Neural cell (in vitro differentiated cells): ENCODE data around the gene RBM38. TPM values are rescaled to one million over a fixed set of nuclear protein-coding genes. Genes with fewer than 3 reads are reported as not detected.

ENCODE experiments used
- H2AFZ ChIP-seq: fragments of 200-600, 300-800 bp; sonication (generic), shearing (Covaris generic); 2 replicates; pipeline ENCODE4 v1.6.0; 2014; ENCODE audit warnings: low read depth, mild to moderate bottlenecking, antibody characterized with exemption, low read length, moderate library complexity
- H3F3A ChIP-seq: fragments of 200-600 bp; shearing (Covaris generic); 2 replicates; pipeline ENCODE4 v1.6.1; 2016; ENCODE audit warnings: mild to moderate bottlenecking, moderate library complexity, mixed read lengths, antibody characterized with exemption, low read length; ENCODE audit not compliant: insufficient read depth, poor library complexity, severe bottlenecking
- H3K27ac ChIP-seq: fragments of 200-600, 300-800 bp; sonication (generic), shearing (Covaris generic); 2 replicates; pipeline ENCODE4 v1.5.1; 2014; ENCODE audit warnings: mild to moderate bottlenecking, low read length, moderate library complexity
- H3K27me3 ChIP-seq: fragments of 300-800, 200-600 bp; sonication (generic), shearing (Covaris generic); 2 replicates; pipeline ENCODE4 v1.6.0; 2014; ENCODE audit warnings: mild to moderate bottlenecking, low read depth, low read length, moderate library complexity; ENCODE audit not compliant: insufficient read depth
- H3K36me3 ChIP-seq: fragments of 300-800, 200-600 bp; sonication (generic), shearing (Covaris generic); 2 replicates; pipeline ENCODE4 v1.5.1; 2014; ENCODE audit warnings: mild to moderate bottlenecking, antibody characterized with exemption, low read length, moderate library complexity; ENCODE audit not compliant: insufficient read depth
- H3K4me2 ChIP-seq: fragments of 300-800, 200-600 bp; sonication (generic), shearing (Covaris generic); 2 replicates; pipeline ENCODE4 v1.6.0; 2014; ENCODE audit warnings: mild to moderate bottlenecking, low read length
- H3K4me3 ChIP-seq: fragments of 300-800, 200-600 bp; sonication (generic), shearing (Covaris generic); 2 replicates; pipeline ENCODE4 v1.5.1; 2014; ENCODE audit warnings: mild to moderate bottlenecking, low read length, moderate library complexity
- H3K79me2 ChIP-seq: fragments of 200-600 bp; shearing (Covaris generic); replicated peaks from 2 replicates; pipeline ENCODE4 v1.6.0; 2014; ENCODE audit warnings: mild to moderate bottlenecking, low read length, moderate library complexity; ENCODE audit not compliant: insufficient read depth
- H3K9ac ChIP-seq: fragments of 300-800, 200-600 bp; sonication (generic), shearing (Covaris generic); 2 replicates; pipeline ENCODE4 v1.6.1; 2016; ENCODE audit warnings: mild to moderate bottlenecking, low read length, mixed read lengths
- H3K9me2 ChIP-seq: fragments of 200-600 bp; shearing (Covaris generic); 2 replicates; pipeline ENCODE4 v1.6.1; 2016; ENCODE audit warnings: mild to moderate bottlenecking, low read length, mixed read lengths; ENCODE audit not compliant: insufficient read depth
- H3K9me3 ChIP-seq: fragments of 200-600, 300-800 bp; sonication (generic), shearing (Covaris generic); 2 replicates; pipeline ENCODE4 v1.6.1; 2016; ENCODE audit warnings: mild to moderate bottlenecking, mixed run types, low read length, moderate library complexity, mixed read lengths
- H4K20me1 ChIP-seq: fragments of 200-600 bp; shearing (Covaris generic); 2 replicates; pipeline ENCODE4 v1.6.1; 2016; ENCODE audit warnings: mild to moderate bottlenecking, mixed run types; ENCODE audit not compliant: insufficient read depth
- CTCF ChIP-seq: fragments of 450-650 bp; IDR thresholded peaks from 2 replicates; pipeline ENCODE4 v1.5.1; 2014; ENCODE audit warnings: antibody characterized with exemption, mild to moderate bottlenecking, moderate library complexity; ENCODE audit not compliant: poor library complexity, severe bottlenecking
- EP300 ChIP-seq: fragments of 450-650 bp; conservative IDR thresholded peaks from 2 replicates; pipeline ENCODE4 v1.6.1; 2014; ENCODE audit warnings: antibody characterized with exemption, mild to moderate bottlenecking, moderate library complexity; ENCODE audit not compliant: poor library complexity, severe bottlenecking
- EZH2 ChIP-seq: fragments of 200-600, 300-800 bp; shearing (Covaris generic), sonication (generic); IDR thresholded peaks from 2 replicates; pipeline ENCODE4 v1.6.1; 2014; ENCODE audit warnings: antibody characterized with exemption, low read length, borderline replicate concordance, mild to moderate bottlenecking; ENCODE audit not compliant: insufficient read depth, poor library complexity, severe bottlenecking
- MXI1 ChIP-seq: fragments of 450-650 bp; conservative IDR thresholded peaks from 2 replicates; pipeline ENCODE4 v1.6.1; 2014; ENCODE audit warnings: antibody characterized with exemption, mild to moderate bottlenecking; ENCODE audit not compliant: poor library complexity, severe bottlenecking
- POLR2AphosphoS5 ChIP-seq: IDR thresholded peaks from 2 replicates; pipeline ENCODE4 v1.6.1; 2012
- RAD21 ChIP-seq: fragments of 450-650 bp; conservative IDR thresholded peaks from 2 replicates; pipeline ENCODE4 v1.6.1; 2014; ENCODE audit warnings: antibody characterized with exemption, mild to moderate bottlenecking, moderate library complexity
- REST ChIP-seq: IDR thresholded peaks from 2 replicates; pipeline ENCODE4 v1.6.1; 2012; ENCODE audit warnings: borderline replicate concordance
- SMC3 ChIP-seq: fragments of 450-650 bp; conservative IDR thresholded peaks from 2 replicates; pipeline ENCODE4 v1.6.1; 2014; ENCODE audit warnings: antibody characterized with exemption, mild to moderate bottlenecking, moderate library complexity; ENCODE audit not compliant: poor library complexity
- TAF1 ChIP-seq: IDR thresholded peaks from 2 replicates; pipeline ENCODE4 v1.6.1; 2012; ENCODE audit warnings: low read depth
- polyA plus RNA-seq: library from polyadenylated mRNA; depleted of rRNA; stranded (reverse); fragments of >200 nt; gene quantifications from 2 replicates; pipeline ENCODE4 v1.2.3, GENCODE V29; 2014

RBM38 gene
- polyA plus RNA-seq, 1 donor from 2014 or later, result 19.0 TPM

DNA sequence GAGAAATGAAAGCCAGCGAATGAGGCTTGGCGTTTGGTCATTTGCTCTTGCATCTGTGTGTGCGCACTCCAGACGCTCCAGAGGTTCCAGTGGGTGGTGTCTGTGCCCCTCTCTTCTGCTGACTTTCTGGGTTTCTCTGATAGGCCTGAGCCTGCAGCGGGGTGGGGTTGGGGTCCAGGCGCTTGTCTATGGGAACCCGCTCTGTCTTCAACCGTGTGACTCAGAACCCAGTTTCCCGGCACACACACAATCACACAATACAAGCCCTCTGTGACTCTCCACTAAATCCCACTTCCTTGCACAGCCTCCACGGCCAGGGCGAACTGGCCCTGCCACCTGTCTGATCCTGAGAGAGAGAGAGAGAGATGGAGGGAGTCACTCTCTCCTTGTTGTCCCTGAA lies 24.6 kb downstream of the RBM38 start:
- Histone ChIP-seq H3K79me2 (no peaks in the 10 kb centered on the region), H3K27ac (no peak overlapping the region), H3K9me3 (no peaks in the 10 kb centered on the region), H4K20me1 (no peaks in the 10 kb centered on the region), H3K4me2 (no peak overlapping the region), H3F3A (no peaks in the 10 kb centered on the region), H3K4me3 (no peak overlapping the region), H3K9me2 (no peaks in the 10 kb centered on the region), H2AFZ (no peak overlapping the region), H3K27me3 (no peaks in the 10 kb centered on the region), H3K36me3 (no peaks in the 10 kb centered on the region), H3K9ac (no peak overlapping the region)
- no peak for TF ChIP-seq CTCF
- no peak for TF ChIP-seq EZH2
- no peak for TF ChIP-seq RAD21
- TF ChIP-seq TAF1, result no peak
- no peak for TF ChIP-seq POLR2AphosphoS5

GRCh38 chr20:57416296-57417022 lies 25.3 kb downstream of the RBM38 start:
- H3K27me3 ChIP-seq, result no peaks in the 10 kb centered on the region
- no peaks in the 10 kb centered on the region for H3K9me3 ChIP-seq
- no peak overlapping the region for H2AFZ ChIP-seq
- no peaks in the 10 kb centered on the region for H4K20me1 ChIP-seq
- no peak for TF ChIP-seq CTCF
- no peak for TF ChIP-seq EZH2
- no peak for TF ChIP-seq EP300
- no peak for TF ChIP-seq SMC3
- no peak for TF ChIP-seq REST
- no peak for TF ChIP-seq MXI1
- TF ChIP-seq POLR2AphosphoS5, result no peak
- no peak for TF ChIP-seq RAD21
- TF ChIP-seq TAF1, result no peak
- H3K9me2 ChIP-seq, result no peaks in the 10 kb centered on the region
- no peak overlapping the region for H3K4me3 ChIP-seq
- no peak overlapping the region for H3K4me2 ChIP-seq
- no peaks in the 10 kb centered on the region for H3F3A ChIP-seq
- H3K27ac ChIP-seq, result no peak overlapping the region
- no peaks in the 10 kb centered on the region for H3K36me3 ChIP-seq
- H3K9ac ChIP-seq, result no peak overlapping the region
- H3K79me2 ChIP-seq, result no peaks in the 10 kb centered on the region
